ENCODE results near the gene NUSAP1.

DNA sequence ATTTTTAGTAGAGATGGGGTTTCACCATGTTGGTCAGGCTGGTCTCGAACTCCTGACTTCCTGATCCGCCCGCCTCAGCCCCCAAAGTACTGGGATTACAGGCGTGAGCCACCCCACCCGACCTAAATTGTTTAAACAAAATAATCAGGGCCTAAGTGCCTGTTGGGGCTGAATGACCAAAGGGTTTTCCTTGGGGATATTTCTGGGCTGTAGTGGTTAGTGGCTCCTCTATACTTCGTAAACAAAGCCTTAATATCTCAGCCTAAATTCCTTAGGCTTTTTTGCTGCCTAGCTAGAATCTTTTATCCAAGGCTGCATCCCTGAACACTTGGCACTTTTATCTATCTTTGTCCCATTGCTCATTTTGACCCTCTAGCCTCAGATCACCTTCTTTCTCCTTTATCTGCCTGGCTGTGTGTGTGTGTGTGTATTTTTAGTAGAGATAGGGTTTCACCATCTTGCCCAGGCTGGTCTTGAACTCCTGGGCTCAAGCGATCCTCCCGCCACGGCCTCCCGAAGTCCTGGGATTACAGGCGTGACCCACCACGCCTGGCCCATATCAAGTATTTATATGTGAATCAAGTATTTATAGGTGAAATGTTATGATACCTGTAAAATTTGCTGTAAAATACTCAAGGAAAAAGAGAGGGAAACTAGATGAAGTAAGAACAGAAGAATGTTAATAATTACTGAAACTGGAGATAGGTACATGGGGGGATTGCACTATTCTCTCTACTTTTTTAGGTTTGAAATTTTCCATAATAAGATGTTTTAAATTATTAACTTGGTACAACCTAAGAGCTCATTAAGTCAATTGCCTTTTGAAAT lies 1.8 kb downstream of the NUSAP1 start:
- TF ChIP-seq EP300 (IDR thresholded peaks at IDR 0.05) (no peak), POLR2A (IDR thresholded peaks at IDR 0.05) (no peak), POLR2AphosphoS5 (IDR thresholded peaks at IDR 0.05) (no peak)
- TF ChIP-seq, protein P1, sequence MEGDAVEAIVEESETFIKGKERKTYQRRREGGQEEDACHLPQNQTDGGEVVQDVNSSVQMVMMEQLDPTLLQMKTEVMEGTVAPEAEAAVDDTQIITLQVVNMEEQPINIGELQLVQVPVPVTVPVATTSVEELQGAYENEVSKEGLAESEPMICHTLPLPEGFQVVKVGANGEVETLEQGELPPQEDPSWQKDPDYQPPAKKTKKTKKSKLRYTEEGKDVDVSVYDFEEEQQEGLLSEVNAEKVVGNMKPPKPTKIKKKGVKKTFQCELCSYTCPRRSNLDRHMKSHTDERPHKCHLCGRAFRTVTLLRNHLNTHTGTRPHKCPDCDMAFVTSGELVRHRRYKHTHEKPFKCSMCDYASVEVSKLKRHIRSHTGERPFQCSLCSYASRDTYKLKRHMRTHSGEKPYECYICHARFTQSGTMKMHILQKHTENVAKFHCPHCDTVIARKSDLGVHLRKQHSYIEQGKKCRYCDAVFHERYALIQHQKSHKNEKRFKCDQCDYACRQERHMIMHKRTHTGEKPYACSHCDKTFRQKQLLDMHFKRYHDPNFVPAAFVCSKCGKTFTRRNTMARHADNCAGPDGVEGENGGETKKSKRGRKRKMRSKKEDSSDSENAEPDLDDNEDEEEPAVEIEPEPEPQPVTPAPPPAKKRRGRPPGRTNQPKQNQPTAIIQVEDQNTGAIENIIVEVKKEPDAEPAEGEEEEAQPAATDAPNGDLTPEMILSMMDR (IDR thresholded peaks at IDR 0.05) = no peak

Measured in upper lobe of left lung (tissue), 4 donors.